Osteoblast (primary cell): ENCODE results near the gene DBX1. TPM values are rescaled to one million over a fixed set of nuclear protein-coding genes. Genes with fewer than 3 reads are reported as not detected.

Source experiments
- DNase-seq: peaks from one replicate; pipeline ENCODE4 v3.0.0; 2011; ENCODE audit warnings: low spot score, mixed read lengths; ENCODE audit not compliant: insufficient read length; ENCODE audit errors: missing footprints
- H2AFZ ChIP-seq: 2 replicates; pipeline ENCODE4 v1.6.0; 2011; ENCODE audit warnings: mild to moderate bottlenecking, low read length
- H3K27ac ChIP-seq: 2 replicates; pipeline ENCODE4 v1.5.1; 2011; ENCODE audit warnings: mild to moderate bottlenecking, low read depth, low read length, moderate library complexity
- H3K27me3 ChIP-seq: 2 replicates; pipeline ENCODE4 v1.6.0; 2012; ENCODE audit warnings: mild to moderate bottlenecking, control low read depth, inconsistent platforms, low read length, moderate library complexity; ENCODE audit not compliant: insufficient read depth
- H3K36me3 ChIP-seq: 2 replicates; pipeline ENCODE4 v1.5.1; 2011; ENCODE audit warnings: mild to moderate bottlenecking, low read length, control low read depth, moderate library complexity; ENCODE audit not compliant: insufficient read depth
- H3K4me1 ChIP-seq: 2 replicates; pipeline ENCODE4 v1.5.1; 2011; ENCODE audit warnings: mild to moderate bottlenecking, low read length, control low read depth, moderate library complexity; ENCODE audit not compliant: insufficient read depth
- H3K4me2 ChIP-seq: 2 replicates; pipeline ENCODE4 v1.6.0; 2011; ENCODE audit warnings: mild to moderate bottlenecking, low read length; ENCODE audit not compliant: insufficient read depth
- H3K4me3 ChIP-seq: fragments of 200-600 bp; sonication (generic); 3 replicates; pipeline ENCODE4 v1.5.1; 2012; ENCODE audit warnings: mild to moderate bottlenecking, low read length, inconsistent platforms; ENCODE audit not compliant: insufficient read depth
- H3K79me2 ChIP-seq: 2 replicates; pipeline ENCODE4 v1.6.0; 2012; ENCODE audit warnings: mild to moderate bottlenecking, low read length, control low read depth, inconsistent platforms; ENCODE audit not compliant: insufficient read depth
- H3K9me3 ChIP-seq: 2 replicates; pipeline ENCODE4 v1.5.1; 2011; ENCODE audit warnings: low read depth, low read length, control low read depth
- H4K20me1 ChIP-seq: 2 replicates; pipeline ENCODE4 v1.6.0; 2012; ENCODE audit warnings: mild to moderate bottlenecking, low read length, control low read depth; ENCODE audit not compliant: insufficient read depth
- CTCF ChIP-seq: IDR thresholded peaks from 2 replicates; pipeline ENCODE4 v1.5.1; 2011; ENCODE audit warnings: mild to moderate bottlenecking, low read depth, low read length, moderate library complexity; ENCODE audit errors: extremely low read depth
- total RNA-seq: library from RNA; depleted of rRNA; stranded (reverse); fragments of >200 nt; gene quantifications from 2 replicates; pipeline ENCODE4 v1.2.3, GENCODE V29; 2012

The DBX1 gene
- total RNA-seq, 1 donor, result not detected

DNA sequence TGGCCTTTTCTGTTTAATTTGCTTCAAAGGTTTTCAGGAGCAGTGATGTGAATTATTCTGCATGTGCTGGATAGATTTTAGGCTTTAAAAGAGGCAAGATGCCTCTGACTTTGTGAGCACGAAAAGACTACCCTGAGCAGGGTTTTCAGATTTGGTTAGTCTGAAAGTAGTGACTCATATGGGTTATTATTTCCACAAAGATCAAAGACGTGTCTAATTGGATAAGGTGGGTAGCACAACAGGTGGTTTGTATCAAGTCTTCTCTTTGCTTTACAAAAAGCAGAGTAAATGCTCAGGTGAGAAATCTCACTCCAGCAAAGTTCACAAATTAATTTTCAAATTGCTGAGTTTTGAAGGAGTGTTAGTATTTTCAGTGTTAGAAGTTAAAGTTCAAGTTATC is 37.6 kb upstream of the DBX1 start:
- no peak for TF ChIP-seq CTCF
- Histone ChIP-seq H4K20me1 (no peaks in the 10 kb centered on the region), H3K27me3 (peaks cover 4% of the 10 kb centered on the region), H2AFZ (no peak overlapping the region), H3K4me1 (no peaks in the 10 kb centered on the region), H3K4me2 (no peak overlapping the region), H3K4me3 (no peak overlapping the region), H3K36me3 (no peaks in the 10 kb centered on the region), H3K9me3 (no peaks in the 10 kb centered on the region), H3K27ac (no peak overlapping the region), H3K79me2 (no peaks in the 10 kb centered on the region)
- DNase-seq, result no peak

GRCh38 chr11:20194470-20194869 is 34.2 kb upstream of the DBX1 start:
- Histone ChIP-seq H3K27ac (no peak overlapping the region), H3K4me1 (no peaks in the 10 kb centered on the region), H3K4me3 (no peak overlapping the region), H3K9me3 (no peaks in the 10 kb centered on the region), H3K4me2 (no peak overlapping the region), H3K79me2 (no peaks in the 10 kb centered on the region), H4K20me1 (no peaks in the 10 kb centered on the region), H2AFZ (no peak overlapping the region), H3K27me3 (peaks cover 6% of the 10 kb centered on the region), H3K36me3 (no peaks in the 10 kb centered on the region)
- no peak for DNase-seq
- no peak for TF ChIP-seq CTCF

DNA sequence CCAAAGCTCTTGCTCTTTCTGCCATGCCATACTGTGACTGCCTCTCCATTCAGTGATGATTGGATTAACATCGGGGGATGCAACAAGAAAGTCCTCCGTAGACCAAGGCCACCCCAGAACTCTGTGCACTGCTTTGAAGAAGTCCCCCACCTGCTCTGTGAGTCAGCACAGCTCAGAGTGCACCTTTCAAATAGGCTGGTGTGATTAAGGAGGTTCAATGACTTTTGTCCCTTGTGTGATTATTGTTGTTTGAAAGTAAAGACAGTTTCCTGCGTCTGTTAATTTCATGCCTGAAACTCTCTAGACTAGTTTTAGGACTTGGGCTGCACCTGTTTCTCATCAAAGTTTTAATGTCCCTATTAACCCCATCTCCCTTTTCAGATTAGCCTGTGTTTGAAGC is 33.0 kb upstream of the DBX1 start:
- Histone ChIP-seq H3K27me3 (peaks cover 6% of the 10 kb centered on the region), H3K9me3 (no peaks in the 10 kb centered on the region), H3K79me2 (no peaks in the 10 kb centered on the region), H3K4me1 (no peaks in the 10 kb centered on the region), H2AFZ (no peak overlapping the region), H4K20me1 (no peaks in the 10 kb centered on the region), H3K4me2 (no peak overlapping the region), H3K36me3 (no peaks in the 10 kb centered on the region), H3K27ac (no peak overlapping the region), H3K4me3 (no peak overlapping the region)
- DNase-seq, result no peak
- TF ChIP-seq CTCF, result no peak

GRCh38 chr11:20192641-20193040 is 32.4 kb upstream of the DBX1 start:
- no peaks in the 10 kb centered on the region for H3K36me3 ChIP-seq
- no peak overlapping the region for H3K4me3 ChIP-seq
- no peaks in the 10 kb centered on the region for H3K9me3 ChIP-seq
- no peak overlapping the region for H2AFZ ChIP-seq
- no peak for DNase-seq
- H3K27me3 ChIP-seq, result peaks cover 6% of the 10 kb centered on the region
- no peak overlapping the region for H3K27ac ChIP-seq
- TF ChIP-seq CTCF, result no peak
- H3K4me1 ChIP-seq, result no peaks in the 10 kb centered on the region
- no peaks in the 10 kb centered on the region for H3K79me2 ChIP-seq
- no peak overlapping the region for H3K4me2 ChIP-seq
- no peaks in the 10 kb centered on the region for H4K20me1 ChIP-seq
